GM23248 (cell line): ENCODE results near the gene GFPT1.

ENCODE experiments used
- EZH2 ChIP-seq: fragments of 200-600 bp; sonication (generic); IDR thresholded peaks from 2 replicates; pipeline ENCODE4 v1.6.1; 2018; ENCODE audit warnings: antibody characterized with exemption, mild to moderate bottlenecking; ENCODE audit not compliant: insufficient read depth, poor library complexity, severe bottlenecking
- EZH2phosphoT487 ChIP-seq: fragments of 200-600 bp; sonication (generic); IDR thresholded peaks from 2 replicates; pipeline ENCODE4 v1.6.1; 2018; ENCODE audit warnings: antibody characterized with exemption, moderate library complexity, mild to moderate bottlenecking, low read depth; ENCODE audit not compliant: insufficient read depth

- no peak for TF ChIP-seq EZH2
- no peak for TF ChIP-seq EZH2phosphoT487
Observed at GRCh38 chr2:69384618-69385081, 2.4 kb downstream of the GFPT1 start.
